Measurements from ENCODE around the gene SLX9.
A peak's percentile ranks its signal among the peaks of the same experiment; 100 is the strongest.
"Not testable (repeated sequence)": the region's sequence is repeated elsewhere in the genome, so short reads cannot be mapped to it uniquely, and the experiment has no call there.

Gene SLX9

DNA sequence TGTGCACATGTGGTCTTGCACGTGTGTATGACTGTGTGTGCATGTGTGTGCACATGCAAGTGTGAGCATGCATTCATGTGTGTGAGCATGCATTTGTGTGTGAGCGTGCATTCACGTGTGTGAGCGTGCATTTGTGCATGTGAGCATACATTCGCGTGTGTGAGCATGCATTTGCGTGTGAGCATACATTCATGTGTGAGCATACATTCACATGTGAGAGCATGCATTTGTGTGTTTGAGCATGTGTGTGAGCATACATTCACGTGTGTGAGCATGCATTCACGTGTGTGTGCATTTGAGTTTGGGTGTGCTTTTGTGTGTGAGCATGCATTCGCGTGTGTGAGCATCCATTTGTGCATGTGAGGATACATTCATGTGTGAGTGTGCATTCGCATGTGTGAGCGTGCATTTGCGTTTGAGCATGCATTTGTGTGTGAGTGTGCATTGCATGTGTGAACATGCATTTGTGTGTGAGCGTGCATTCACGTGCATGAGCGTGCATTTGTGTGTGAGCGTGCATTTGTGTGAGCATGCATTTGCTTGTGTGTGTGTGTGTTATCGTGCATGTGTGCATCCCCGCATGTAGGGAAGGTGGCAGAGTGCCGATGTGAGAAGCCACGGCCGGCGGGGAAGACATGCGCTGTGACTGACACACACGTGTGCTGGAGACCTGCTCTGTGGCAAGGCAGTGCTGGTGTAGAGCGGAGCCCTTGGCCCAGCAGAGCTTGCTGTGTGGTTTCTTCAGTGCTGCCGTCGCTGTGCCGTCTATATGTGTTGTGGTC is 37.4 kb upstream of the SLX9 start:
- DNase-seq: no peak

DNA sequence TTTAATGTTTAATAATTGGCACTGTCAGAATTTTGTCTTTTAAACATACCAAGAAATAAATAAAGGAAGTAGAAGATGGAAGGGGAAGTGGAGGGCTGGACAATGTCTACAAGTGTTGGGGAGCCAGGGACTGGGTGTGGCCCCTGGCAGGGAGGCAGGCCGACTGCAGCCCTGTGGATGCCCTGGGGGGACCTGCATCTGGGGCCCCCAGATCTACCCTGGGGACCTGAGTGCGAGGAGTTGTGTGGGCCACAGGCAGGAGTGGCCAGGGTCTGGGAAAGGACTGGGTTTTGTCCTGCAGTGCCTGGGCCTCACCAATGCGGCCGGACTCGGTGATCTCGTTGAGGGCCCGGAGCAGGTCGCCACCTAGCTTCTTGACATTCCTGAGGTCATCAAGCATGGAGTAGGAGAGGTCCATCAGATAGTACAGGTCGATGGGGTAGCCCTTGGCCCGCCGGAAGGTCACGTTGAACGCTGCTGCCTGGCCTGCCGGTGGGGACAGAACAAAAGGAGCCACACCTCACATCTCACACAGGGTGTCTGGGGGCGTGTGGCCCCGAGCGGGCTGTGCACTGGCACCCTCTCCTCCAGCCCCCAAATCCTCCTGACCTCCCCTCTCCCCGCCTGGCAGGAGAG is 36.7 kb upstream of the SLX9 start:
- DNase-seq: no peak

DNA sequence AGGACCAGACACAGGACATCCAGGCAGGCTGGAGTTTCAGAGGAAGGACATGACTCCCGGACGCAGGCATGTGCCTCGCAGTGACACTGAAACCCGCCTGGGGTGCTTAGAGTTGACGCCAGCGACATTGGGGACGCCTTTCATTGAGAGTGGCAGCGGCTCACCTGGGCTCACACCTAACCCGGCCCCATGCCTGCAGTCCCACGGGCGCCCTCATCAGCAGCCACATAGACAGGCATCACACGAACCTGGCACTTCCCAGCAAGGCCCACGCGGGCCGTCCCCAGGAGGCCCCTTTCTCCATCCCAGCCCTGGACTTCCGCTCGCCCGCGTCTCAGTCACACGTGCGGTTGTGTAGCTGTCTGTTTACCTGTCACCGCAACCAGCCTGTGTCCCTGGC is 36.1 kb upstream of the SLX9 start:
- no peak for DNase-seq

DNA sequence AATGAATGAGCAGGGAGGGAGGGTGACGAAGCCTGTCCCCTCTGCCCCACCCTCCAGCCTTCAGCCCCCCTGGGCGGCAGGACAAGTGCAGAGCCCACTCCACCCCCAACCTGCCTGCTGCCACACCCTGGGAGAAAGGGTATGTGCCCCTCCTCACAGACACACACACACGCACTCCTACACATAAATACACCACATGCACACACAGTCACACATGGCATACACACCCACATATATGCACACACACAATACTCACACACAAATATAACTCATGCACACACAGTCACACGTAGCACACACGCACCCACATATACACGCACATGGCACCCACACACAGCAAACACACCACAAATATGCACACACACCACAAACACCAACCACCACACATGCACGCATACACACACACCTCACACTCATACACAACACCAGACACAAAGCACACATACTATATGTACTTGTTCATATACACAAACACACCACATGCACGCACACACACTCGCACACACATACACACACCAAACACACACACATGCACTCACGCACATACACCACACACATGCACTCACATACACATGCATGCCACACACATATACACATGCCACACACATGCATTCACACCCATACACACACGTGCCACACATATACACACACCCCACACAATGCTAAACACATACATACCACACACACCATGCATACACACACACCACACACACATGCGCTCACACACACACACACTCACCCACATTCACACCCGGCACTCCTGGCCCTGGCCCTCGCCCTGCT is 35.5 kb upstream of the SLX9 start:
- no peak for DNase-seq

DNA sequence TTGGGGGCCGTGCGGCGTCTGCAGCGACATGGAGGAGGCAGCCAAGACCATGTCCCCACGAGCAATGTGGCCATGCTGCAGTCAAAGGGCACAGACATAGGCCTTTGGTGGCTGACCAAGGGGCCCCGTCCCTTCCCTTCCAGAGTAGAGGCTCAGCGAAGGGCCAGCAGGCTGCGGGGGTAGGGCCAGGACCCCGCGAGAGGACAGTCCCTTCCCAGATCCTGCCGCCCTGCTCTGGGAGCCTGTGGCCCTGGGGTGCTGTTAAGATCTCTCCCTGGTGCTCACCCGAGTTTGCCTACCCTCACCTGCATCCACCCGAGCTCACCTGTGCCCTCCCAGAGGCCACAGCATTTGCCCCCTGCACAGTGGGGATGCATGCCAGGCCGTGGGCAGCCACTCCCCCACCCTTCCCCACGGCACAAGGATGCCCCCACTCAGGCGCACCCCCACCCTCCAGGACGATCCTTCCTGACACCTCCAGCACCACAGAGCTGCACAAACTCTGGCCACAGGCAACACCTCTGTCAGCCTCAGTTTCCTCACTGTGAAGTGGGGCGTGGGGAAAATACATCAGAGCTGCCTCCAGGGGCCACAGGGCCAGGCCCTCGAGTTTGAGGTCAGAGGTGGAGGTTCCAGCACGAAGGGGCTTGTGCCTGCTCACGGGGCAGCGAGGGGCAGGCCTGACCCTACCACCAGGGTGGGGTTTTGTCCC is 34.7 kb upstream of the SLX9 start:
- no peak for DNase-seq

DNA sequence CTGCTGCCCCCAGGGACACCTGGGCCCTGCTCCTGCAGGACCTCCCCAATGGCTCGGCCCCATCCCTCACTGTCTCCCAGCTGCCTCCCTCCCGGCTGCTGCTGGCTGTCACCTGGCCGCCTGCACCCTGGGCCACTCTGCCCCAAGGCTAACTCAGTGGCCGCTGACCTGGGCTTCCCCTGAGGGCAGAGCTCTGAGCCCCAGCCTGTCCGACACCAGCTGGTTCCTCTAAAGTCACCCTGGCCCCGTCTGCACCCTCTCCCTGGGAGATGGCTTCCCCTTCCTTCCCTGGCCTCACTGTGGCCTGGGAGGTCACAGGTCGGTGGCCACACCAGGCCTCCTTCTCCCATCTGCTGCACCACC is 34.1 kb upstream of the SLX9 start:
- no peak for DNase-seq

DNA sequence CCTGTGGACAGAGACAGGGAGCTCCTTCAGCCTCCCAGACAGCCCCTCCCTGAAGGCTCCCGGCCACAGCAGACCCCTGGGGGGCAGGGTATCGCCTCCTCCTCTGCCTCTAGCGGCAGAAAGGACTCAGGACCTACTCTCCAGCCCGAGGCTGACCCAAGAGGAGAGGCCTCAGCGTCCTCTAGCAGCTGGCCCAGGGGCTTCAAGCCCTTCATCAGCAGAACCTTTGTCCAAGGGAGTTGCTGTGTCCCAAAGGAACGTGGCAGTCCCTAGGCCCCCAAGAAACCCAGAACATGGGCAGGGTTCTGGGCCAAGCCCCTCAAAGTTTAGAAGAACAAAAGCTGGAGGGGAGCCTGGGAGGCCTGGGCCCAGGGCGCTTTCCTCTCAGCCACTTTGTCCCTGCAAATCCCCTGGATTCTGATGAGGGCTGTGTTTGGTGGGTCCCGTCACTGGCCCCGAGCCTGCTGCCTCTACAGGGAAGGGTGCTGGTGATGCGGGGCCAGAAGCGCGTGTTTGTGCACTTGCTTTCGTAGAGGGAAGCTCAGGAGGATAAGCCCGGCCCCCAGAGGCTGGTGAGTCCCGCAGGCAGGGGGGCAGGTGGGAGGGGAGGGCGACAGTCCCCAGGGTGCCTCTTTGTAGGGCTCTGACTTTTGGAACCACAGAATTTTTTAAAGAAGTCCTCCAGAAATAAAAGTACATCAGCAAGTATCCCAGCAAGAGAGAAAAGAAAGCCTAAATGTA is 32.4 kb upstream of the SLX9 start:
- DNase-seq: no peak

DNA sequence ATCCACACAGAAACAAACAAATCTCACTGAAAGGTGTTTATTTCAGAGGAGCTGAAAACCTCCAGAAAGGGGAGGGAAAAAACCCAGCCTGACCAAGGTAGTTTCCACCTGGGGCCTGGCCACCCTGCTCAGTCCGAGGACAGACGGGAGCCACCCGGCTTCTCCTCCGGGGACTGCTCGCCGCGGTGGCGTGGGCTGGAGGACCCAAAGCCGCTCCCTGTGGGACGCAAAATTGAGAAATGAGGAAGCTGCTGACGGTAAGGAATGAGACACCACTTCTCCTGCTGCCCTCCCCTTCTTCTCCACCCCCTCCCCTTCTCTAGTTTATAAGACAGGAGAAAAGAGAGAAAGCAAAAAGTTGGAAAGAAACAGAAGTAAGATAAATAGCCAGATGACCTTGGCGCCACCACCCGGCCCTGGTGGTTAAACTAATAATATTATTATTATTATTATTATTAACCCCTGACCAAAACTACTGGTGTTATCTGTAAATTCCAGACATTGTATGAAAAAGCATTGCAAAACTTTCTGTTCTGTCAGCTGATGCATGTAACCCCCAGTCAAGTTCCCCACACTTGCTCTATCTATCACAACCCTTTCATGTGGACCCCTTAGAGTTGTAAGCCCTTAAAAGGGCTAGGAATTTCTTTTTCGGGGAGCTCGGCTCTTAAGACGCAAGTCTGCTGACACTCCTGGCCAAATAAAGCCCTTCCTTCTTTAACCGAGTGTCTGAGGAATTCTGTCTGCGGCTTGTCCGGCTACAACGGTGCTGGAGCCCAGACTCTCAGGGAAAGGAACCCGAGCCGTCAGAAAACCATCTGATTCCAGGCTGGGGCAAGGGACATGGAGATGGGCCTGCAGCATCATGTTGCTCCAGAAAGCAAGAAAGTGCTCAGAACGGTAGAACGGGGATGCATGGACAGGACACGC is 31.6 kb upstream of the SLX9 start:
- peak in 1 of 2 donors; percentile 52 for DNase-seq

DNA sequence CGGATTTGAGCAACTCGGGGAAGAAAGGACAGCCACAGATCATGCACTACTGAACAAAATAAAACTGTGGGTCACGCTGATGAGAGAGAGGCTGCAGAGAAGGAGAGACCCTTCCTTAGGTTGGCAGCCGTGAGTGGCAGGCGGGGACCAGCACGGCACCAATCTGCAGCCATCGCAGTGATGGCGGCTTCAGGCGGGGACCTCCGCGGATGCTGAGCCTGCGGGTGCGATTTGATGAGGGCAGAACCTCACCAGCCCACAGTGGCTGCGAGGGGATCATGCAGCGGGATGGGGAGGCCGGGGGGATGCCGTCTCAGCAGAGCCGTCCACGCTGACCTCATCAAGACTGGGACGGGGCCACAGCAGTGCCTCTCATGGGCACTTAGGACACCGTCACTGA is 30.9 kb upstream of the SLX9 start:
- no peak for DNase-seq

DNA sequence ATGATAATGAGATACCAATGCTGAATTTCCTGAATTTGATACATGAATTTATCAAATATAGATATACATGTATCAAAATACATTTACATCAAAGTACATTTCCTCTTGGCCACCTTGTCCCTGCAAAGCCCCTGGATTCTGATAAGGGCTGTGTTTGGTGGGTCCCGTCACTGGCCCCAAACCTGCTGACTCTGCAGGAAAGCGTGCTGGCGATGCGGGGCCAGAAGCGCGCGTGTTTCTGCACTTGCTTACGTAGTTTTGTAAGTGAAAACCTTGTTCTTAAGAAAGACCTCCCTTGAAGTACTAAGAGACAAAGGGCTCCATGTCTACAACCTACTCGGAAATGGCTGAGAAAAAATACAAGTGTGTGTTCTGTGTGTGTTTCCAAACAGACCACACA is 30.1 kb upstream of the SLX9 start:
- DNase-seq: no peak

DNA sequence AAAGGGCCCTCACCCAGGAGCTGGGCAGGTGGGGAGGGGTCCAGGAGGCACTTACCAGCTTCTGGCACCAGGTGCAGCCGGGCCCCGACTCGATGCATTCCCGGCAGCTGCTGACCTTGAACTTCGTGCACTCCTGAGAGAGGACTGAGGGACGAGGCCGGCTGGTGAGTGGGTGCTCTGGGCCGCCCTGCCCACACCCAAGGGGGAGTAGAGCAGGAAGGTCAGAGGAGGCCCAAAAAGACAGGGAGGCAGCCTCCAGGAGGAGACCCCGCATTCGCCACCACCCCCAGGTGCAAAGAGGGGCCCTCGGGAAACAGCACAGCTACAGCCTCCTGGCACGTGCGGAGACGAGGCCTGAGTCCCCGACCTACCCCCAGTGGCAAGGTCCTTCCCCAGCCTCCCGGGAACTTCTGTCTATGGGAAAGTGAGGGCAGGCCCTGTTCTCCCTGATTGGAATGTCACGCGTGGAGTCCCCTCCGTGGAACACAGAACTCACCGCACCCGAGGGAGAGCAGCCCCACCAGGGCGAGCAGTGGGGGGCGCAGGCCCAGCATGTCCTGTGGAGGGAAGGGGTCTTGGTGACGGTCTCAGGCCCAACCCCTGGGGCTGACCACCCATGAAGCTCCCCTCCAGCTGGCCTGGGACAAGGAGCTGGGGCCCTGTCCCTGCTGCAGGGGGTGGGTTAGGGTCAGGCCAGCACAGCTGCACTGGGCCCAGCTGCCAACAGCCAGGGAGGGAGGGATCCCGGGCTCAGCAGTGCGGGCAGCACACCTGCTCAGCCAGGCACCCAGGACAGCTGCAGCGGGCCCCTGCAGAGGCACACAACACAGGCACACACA is 29.4 kb upstream of the SLX9 start:
- no peak for DNase-seq

DNA sequence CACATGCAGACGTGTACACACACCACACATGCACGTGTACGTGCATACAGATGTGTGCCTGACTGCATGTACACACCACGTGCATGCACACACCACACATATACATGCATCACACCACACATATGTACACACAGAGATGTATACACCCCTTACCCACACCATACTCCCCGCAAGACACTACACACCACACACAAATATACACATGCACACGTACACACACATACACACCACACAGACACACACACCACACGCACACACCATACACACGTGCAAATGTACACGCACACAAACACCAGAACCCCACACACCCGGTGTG is 28.8 kb upstream of the SLX9 start:
- no peak for DNase-seq

DNA sequence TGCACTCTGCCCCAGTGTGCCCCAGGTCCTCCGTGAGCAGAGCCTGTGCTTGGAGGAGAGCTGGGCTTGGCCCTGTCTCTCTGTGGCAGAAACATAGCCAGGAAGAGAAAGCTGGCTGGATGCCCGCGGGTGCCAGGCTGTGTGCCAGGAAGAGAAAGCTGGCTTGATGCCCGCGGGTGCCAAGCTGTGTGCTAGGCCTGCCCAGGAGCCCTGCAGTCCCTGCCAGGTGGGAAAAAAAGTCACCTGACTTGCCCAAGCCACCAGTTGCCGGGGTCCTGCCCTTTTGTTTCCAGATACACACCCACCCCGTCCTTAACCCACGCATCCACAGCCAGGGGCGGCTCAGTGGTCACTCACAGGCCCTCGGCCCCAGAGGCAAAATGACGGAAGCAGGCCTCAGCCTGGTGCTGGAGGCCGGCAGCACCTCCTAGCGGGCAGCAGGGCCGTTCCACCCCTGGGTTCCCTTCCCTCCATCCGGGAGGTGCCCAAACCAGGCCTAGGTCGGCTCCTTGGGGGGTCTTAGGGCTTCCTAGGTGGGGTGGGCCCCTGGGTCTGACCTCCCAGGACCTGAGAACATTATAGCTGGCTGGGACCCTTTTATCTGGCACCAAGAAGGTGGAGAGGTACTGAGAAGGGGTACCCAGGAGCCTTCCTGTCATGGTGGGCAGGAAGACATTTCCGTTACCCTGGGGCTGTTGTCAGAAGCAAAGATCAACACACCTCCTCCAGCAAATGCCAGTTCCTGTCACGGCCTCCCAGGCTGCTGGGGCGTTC is 28.3 kb upstream of the SLX9 start:
- peak; percentile 54 to 66 for DNase-seq

DNA sequence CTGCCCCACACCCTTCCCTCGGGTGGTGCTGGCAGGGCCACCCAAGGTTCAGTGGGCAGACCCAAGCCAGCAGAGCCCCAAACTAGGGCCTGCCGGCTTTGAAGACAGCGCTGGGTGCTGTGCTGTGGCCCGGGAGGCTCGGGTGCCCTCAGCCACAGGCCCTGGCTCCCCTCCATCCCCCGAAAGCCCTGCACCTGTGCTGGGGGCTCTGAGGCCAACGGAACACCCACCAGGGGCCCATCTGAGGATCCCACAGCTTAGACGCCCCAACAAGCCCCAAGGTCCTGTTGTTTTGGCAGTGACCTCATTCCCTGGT is 27.7 kb upstream of the SLX9 start:
- DNase-seq: no peak

DNA sequence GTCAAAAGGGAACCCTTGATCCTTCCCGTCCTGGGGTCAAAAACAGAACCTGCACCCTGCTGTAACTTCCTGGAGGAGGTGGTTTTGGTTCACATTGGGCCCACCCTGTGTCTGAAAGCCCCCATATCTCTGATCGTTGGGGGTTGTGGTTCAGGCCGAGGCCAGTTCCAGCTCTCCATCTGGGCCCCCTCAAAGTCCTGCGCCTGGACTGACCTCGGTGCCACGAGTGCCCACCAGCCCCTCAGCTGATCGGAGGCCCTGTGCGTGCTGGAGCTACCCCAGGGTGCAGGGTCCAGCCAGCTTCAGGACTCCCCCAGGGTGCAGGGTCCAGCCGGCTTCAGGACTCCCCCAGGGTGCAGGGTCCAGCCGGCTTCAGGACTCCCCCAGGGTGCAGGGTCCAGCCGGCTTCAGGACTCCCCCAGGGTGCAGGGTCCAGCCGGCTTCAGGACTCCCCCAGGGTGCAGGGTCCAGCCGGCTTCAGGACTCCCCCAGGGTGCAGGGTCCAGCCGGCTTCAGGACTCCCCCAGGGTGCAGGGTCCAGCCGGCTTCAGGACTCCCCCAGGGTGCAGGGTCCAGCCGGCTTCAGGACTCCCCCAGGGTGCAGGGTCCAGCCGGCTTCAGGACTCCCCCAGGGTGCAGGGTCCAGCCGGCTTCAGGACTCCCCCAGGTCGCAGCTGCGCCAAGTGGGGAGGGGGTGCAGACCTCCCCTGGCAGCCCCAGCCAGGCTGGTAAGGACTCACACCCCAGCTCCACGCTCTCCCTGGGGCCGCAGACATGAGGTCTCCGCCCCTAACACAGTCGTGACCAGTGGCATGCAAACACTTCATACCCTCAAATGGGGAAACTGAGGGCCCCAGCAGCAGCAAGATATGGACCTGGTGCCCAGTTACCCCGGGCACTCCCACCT is 27.1 kb upstream of the SLX9 start:
- DNase-seq: not testable (repeated sequence)

DNA sequence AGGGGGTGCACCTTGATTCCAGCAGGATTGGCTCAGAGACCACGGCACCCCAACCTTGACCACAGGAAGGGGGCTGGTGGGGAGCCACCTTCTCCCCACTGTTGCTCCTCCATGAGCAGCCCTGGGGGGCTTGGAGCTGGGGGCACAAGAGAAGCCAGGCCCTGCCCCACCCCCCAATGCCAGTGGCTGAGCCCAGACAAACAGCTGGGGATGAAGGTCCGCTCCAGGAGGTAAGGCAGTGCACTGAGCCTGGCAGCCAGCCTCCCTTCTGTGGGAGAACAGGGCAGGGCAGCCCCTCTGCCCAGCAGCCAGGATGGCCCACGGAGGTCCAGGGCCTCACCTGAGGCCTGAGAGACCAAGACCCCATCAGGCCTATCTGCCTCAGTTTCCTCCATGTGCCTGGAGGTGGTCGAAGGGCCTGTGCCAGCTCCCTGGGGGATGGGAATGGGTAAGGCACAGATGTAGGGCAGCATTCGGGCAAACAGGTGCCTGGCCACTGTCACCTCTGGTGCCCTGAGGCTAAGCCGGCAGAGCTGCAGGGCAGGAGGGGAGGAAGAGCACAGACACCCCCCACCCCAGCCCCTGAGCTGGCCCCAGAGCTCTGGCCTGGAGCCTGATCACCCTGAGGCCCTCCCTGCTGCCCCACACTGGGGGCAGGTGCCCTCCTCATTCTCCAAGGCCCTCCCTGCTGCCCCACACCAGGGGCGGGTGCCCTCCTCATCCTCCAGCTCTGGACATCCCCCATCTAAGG is 26.2 kb upstream of the SLX9 start:
- no peak for DNase-seq

DNA sequence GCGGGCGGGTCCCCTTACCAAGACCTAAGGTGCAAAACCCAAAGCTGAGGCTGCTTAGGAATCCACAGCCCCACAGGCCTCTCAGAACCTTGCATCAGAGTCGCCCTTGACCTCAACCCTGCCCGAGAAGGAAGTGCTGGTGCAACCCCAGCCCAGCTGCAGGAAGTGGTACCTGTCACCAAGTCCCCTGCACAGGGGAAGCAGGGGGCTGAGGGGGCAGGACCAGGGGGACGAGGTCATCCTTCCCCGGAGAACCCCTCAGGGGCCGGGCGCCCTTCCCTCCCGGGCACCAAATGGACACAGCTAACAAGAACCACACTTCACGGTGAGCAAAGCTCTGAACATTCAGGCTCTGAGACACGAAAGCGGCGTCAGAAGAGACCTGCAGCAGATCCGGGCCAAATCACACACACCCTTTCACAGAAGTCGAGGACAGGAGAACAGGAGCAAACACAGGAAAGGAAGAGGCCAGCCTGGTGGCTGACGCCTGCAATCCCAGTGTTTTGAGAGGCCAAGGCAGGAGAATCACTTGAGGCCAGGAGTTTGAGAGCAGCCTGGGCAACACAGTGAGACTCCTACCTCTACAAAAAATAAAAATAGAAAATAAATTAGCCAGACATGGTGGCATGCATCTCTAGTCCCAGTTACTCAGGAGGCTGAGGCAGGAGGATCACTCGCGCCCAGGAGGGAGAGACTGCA is 25.5 kb upstream of the SLX9 start:
- peak; percentile 65 to 73 for DNase-seq

DNA sequence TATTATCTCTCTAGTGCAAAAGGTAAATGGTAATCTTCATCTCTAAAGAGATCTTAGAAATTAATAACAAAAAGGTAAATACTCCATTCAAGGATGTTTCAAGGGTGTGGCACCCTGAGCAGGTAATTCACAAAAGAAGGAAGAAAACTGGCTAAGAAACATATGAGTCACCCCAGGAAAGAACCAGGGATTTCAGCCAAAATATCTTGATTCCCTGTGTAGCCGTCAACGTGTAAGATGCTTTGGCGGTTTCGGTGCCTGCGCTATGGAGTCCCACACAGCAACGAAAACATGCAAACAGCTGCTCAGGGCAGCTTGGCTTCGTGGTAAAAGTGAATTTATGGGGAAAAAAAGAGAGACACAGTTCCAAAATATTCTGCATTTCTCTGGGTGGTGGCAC is 22.9 kb upstream of the SLX9 start:
- DNase-seq: no peak
